Lower lobe of right lung (tissue), 2 donors: ENCODE measurements around the gene MINK1. TPM values are rescaled to one million over a fixed set of nuclear protein-coding genes. Genes with fewer than 3 reads are reported as not detected.

Source experiments
- ATAC-seq, 2 donors: fragments of 200-7000 bp; cut with Tn5 transposase; one replicate each; pipeline ENCODE4 v1.9.1; 2020 to 2022; ENCODE audit warnings: mild to moderate bottlenecking in 2 of 2, moderate library complexity in 2 of 2
- DNase-seq: peaks from one replicate; pipeline ENCODE4 v3.0.0-alpha.2; 2020
- H3K27ac ChIP-seq: fragments of 200-600 bp; one replicate; pipeline ENCODE4 v1.8.0; 2022
- H3K27me3 ChIP-seq: fragments of 200-600 bp; one replicate; pipeline ENCODE4 v1.8.0; 2022; ENCODE audit warnings: low read depth
- H3K36me3 ChIP-seq: fragments of 200-600 bp; one replicate; pipeline ENCODE4 v1.8.0; 2022; ENCODE audit warnings: mild to moderate bottlenecking
- H3K4me1 ChIP-seq: fragments of 200-600 bp; one replicate; pipeline ENCODE4 v1.8.0; 2022
- H3K4me3 ChIP-seq: fragments of 200-600 bp; one replicate; pipeline ENCODE4 v1.8.0; 2022; ENCODE audit warnings: mild to moderate bottlenecking
- H3K9me3 ChIP-seq: fragments of 200-600 bp; one replicate; pipeline ENCODE4 v1.8.0; 2022
- CTCF ChIP-seq: fragments of 200-600 bp; IDR thresholded peaks from one replicate; pipeline ENCODE4 v1.8.0; 2022; ENCODE audit warnings: antibody characterized with exemption, mild to moderate bottlenecking
- intact Hi-C: fragments of 100-400 bp; cut with DNase I; formaldehyde crosslinking; loops from one replicate; pipeline ENCODE4 v1.11.0; 2022
- long read RNA-seq: library from polyadenylated mRNA; unstranded; transcript quantifications from one replicate; pipeline ENCODE4 v2.0.0, GENCODE V29; 2021
- total RNA-seq: library from RNA; stranded (reverse); fragmentation: NEBNext Ultra II Directional; extraction: Animal tissue kit (Norgen Biotek cat#: 25700); gene quantifications from one replicate; pipeline ENCODE4 v1.2.1, GENCODE V29; 2021
- donor health status: DM: no; HTN: yes; CAD: no; lungs with severe emphysema.

Gene MINK1
- total RNA-seq = 155 TPM
- long read RNA-seq, full-length matches to known transcripts = 4 of 103 reads
- long read RNA-seq, partial matches to known transcripts = 75 of 103 reads
- long read RNA-seq, other reads (novel, unspliced or antisense) = 24 of 103 reads

- Histone ChIP-seq H3K9me3 (no peaks in the 10 kb centered on the region), H3K36me3 (peaks cover 3% of the 10 kb centered on the region), H3K4me1 (peaks cover 42% of the 10 kb centered on the region), H3K27ac (peak within 1 kb of the TSS; percentile 93), H3K4me3 (peak within 1 kb of the TSS; percentile 99), H3K27me3 (no peaks in the 10 kb centered on the region)
- peak; percentile 99 for ATAC-seq
- intact Hi-C loops = no loop called here
- TF ChIP-seq CTCF = no peak
- peak; percentile 92 for DNase-seq
Observed at GRCh38 chr17:4833178-4833940, at the start of gene MINK1. Gene MINK1, plus strand, starts transcription at chr17:4833340. Its CDS starts 244 bp downstream, at chr17:4833584.

GRCh38 chr17:4785311-4786105, 47.6 kb upstream of the MINK1 start:
- Histone ChIP-seq H3K4me1 (peaks cover 33% of the 10 kb centered on the region), H3K4me3 (peak overlapping the region; percentile 34), H3K27me3 (peaks cover 48% of the 10 kb centered on the region), H3K36me3 (no peaks in the 10 kb centered on the region), H3K27ac (no peak overlapping the region), H3K9me3 (no peaks in the 10 kb centered on the region)
- intact Hi-C loops = loop anchor here (10.0 kb wide), 1 partner anchor 51 kb away; the partner anchor contains the start of genes CXCL16, MED11 and ZMYND15
- ATAC-seq = no peak
- no peak for DNase-seq
- no peak for TF ChIP-seq CTCF

GRCh38 chr17:4786106-4786511, 47.0 kb upstream of the MINK1 start, which contains the start of gene VMO1:
Gene VMO1, minus strand, starts transcription at chr17:4786364. Its CDS starts 12 bp downstream, at chr17:4786352.
- intact Hi-C loops = loop anchor here (10.0 kb wide), 1 partner anchor 51 kb away; the partner anchor contains the start of genes CXCL16, MED11 and ZMYND15
- Histone ChIP-seq H3K4me3 (peak within 1 kb of the TSS; percentile 34), H3K9me3 (no peaks in the 10 kb centered on the region), H3K27ac (no peak within 1 kb of the TSS), H3K4me1 (peaks cover 33% of the 10 kb centered on the region), H3K27me3 (peaks cover 44% of the 10 kb centered on the region), H3K36me3 (no peaks in the 10 kb centered on the region)
- ATAC-seq (no peak), DNase-seq (no peak)
- TF ChIP-seq CTCF = no peak

- intact Hi-C loops = loop anchor here (10.0 kb wide), 1 partner anchor 52 kb away; the partner anchor contains the start of genes CXCL16, MED11 and ZMYND15
- Histone ChIP-seq H3K9me3 (no peaks in the 10 kb centered on the region), H3K36me3 (no peaks in the 10 kb centered on the region), H3K4me1 (peaks cover 33% of the 10 kb centered on the region), H3K27me3 (peaks cover 43% of the 10 kb centered on the region), H3K27ac (no peak overlapping the region), H3K4me3 (peak overlapping the region; percentile 34)
- no peak for TF ChIP-seq CTCF
- ATAC-seq = no peak
- DNase-seq = no peak
Observed at GRCh38 chr17:4786516-4786915, 46.6 kb upstream of the MINK1 start.

- intact Hi-C loops = loop anchor here (10.0 kb wide), 1 partner anchor 53 kb away; the partner anchor contains the start of genes CXCL16, MED11 and ZMYND15
- ATAC-seq (no peak), DNase-seq (no peak)
- Histone ChIP-seq H3K4me3 (peak overlapping the region; percentile 76), H3K36me3 (no peaks in the 10 kb centered on the region), H3K27me3 (peaks cover 29% of the 10 kb centered on the region), H3K9me3 (no peaks in the 10 kb centered on the region), H3K4me1 (peaks cover 33% of the 10 kb centered on the region), H3K27ac (no peak overlapping the region)
- no peak for TF ChIP-seq CTCF
Observed at GRCh38 chr17:4788159-4788806, 44.9 kb upstream of the MINK1 start.
